WTC11 (cell line): ENCODE measurements around the gene TBC1D4.

ENCODE experiments used
- AFF4 ChIP-seq: sonication (generic); formaldehyde crosslinking; IDR thresholded peaks from 2 replicates; pipeline ENCODE4 v1.8.1; 2023; ENCODE audit warnings: mild to moderate bottlenecking, missing genetic modification reagents, borderline replicate concordance
- ATF1 ChIP-seq: sonication (generic); formaldehyde crosslinking; IDR thresholded peaks from 2 replicates; pipeline ENCODE4 v1.8.1; 2023; ENCODE audit warnings: mild to moderate bottlenecking, moderate library complexity, missing genetic modification reagents
- CTCF ChIP-seq: fragments of 200-600 bp; IDR thresholded peaks from 2 replicates; pipeline ENCODE4 v1.8.0; 2022; ENCODE audit warnings: antibody characterized with exemption
- MXD4 ChIP-seq: fragments of 250-450 bp; sonication (Bioruptor Pico); IDR thresholded peaks from 2 replicates; pipeline ENCODE4 v1.8.0; 2021; ENCODE audit warnings: mild to moderate bottlenecking, moderate library complexity, borderline replicate concordance
- NFYB ChIP-seq: sonication (generic); formaldehyde crosslinking; conservative IDR thresholded peaks from 2 replicates; pipeline ENCODE4 v1.8.0; 2022; ENCODE audit warnings: low read depth, missing genetic modification reagents
- SP1 ChIP-seq: sonication (generic); formaldehyde crosslinking; conservative IDR thresholded peaks from 2 replicates; pipeline ENCODE4 v1.8.1; 2022; ENCODE audit warnings: missing genetic modification reagents
- STAT6 ChIP-seq: sonication (generic); formaldehyde crosslinking; conservative IDR thresholded peaks from 2 replicates; pipeline ENCODE4 v1.8.1; 2023; ENCODE audit warnings: mild to moderate bottlenecking, low read depth, missing genetic modification reagents, moderate library complexity
- USF2 ChIP-seq: sonication (generic); formaldehyde crosslinking; IDR thresholded peaks from 2 replicates; pipeline ENCODE4 v1.8.1; 2023; ENCODE audit warnings: mild to moderate bottlenecking, missing genetic modification reagents, moderate library complexity

GRCh38 chr13:75321084-75321483, 160.9 kb downstream of the TBC1D4 start:
- TF ChIP-seq USF2 (CRISPR knock-in tag), result no peak
- TF ChIP-seq SP1 (CRISPR knock-in tag), result no peak
- TF ChIP-seq AFF4 (CRISPR knock-in tag), result no peak
- TF ChIP-seq CTCF, result no peak
- no peak for TF ChIP-seq STAT6 (CRISPR knock-in tag)
- no peak for TF ChIP-seq MXD4 (CRISPR knock-in tag)
- TF ChIP-seq ATF1, result no peak
- no peak for TF ChIP-seq NFYB (CRISPR knock-in tag)
